ENCODE measurements around the gene ALDH7A1. TPM values are rescaled to one million over a fixed set of nuclear protein-coding genes. Genes with fewer than 3 reads are reported as not detected.

Gene ALDH7A1
- total RNA-seq, 1 experiment from 2014 or later, result 148 TPM

GRCh38 chr5:126579716-126580115 is 15.3 kb downstream of the ALDH7A1 start:
- Histone ChIP-seq H4K5ac (ENCODE audit: insufficient read length, low read depth, low read length) (no peak overlapping the region), H3K27ac (ENCODE audit: insufficient read length, low read depth, low read length) (no peak overlapping the region), H3T11ph (ENCODE audit: low read length) (no peak overlapping the region), H2BK12ac (ENCODE audit: insufficient read length, low read depth, low read length) (no peak overlapping the region), H3K56ac (ENCODE audit: insufficient read length, low read depth, low read length) (no peak overlapping the region), H2AFZ (ENCODE audit: low read length) (no peak overlapping the region), H4K8ac (replicated peaks; ENCODE audit: insufficient read length, low read depth, low read length) (no peak overlapping the region), H2BK15ac (ENCODE audit: low read depth, low read length) (no peak overlapping the region), H4K91ac (ENCODE audit: insufficient read length, low read depth, low read length) (no peak overlapping the region), H3K4me2 (ENCODE audit: insufficient read depth, insufficient read length, low read length) (no peak overlapping the region), H3K79me2 (ENCODE audit: insufficient read depth, low read length) (no peaks in the 10 kb centered on the region), H3K79me1 (ENCODE audit: insufficient read depth, low read depth, low read length, poor library complexity, severe bottlenecking) (no peaks in the 10 kb centered on the region), H3K23me2 (ENCODE audit: insufficient read length, low read depth, low read length, poor library complexity, severe bottlenecking) (no peaks in the 10 kb centered on the region), H3K18ac (ENCODE audit: insufficient read length, low read depth, low read length) (no peak overlapping the region), H2AK5ac (ENCODE audit: insufficient read length, low read length) (no peak overlapping the region), H4K20me1 (ENCODE audit: control insufficient read depth, insufficient read depth, insufficient read length) (no peaks in the 10 kb centered on the region), H3K27me3 (ENCODE audit: insufficient read depth, low read length) (no peaks in the 10 kb centered on the region), H3K23ac (ENCODE audit: insufficient read length, low read depth, low read length) (no peak overlapping the region), H2BK5ac (ENCODE audit: insufficient read length, low read length) (no peak overlapping the region), H3K4me1 (ENCODE audit: insufficient read depth, low read length) (no peaks in the 10 kb centered on the region), H3K14ac (ENCODE audit: insufficient read depth, low read length) (no peak overlapping the region), H2BK120ac (ENCODE audit: low read depth, low read length, poor library complexity, severe bottlenecking) (no peak overlapping the region), H3K9ac (ENCODE audit: extremely low read depth, insufficient read length, low read length) (no peak overlapping the region), H2BK20ac (ENCODE audit: low read depth, low read length, poor library complexity, severe bottlenecking) (no peak overlapping the region), H3K9me3 (ENCODE audit: control insufficient read depth, low read depth, low read length) (no peaks in the 10 kb centered on the region), H3K4ac (ENCODE audit: low read depth, low read length) (no peak overlapping the region)
- no peak for DNase-seq
- Mint-ChIP-seq H3K4me1 (no peaks in the 10 kb centered on the region), H3K9me3 (no peaks in the 10 kb centered on the region), H3K27ac (no peak overlapping the region), H3K4me3 (no peak overlapping the region), H3K36me3 (ENCODE audit: insufficient read depth in 1 of 3, low read depth in 3 of 3) (peaks cover 58 to 90% (median 85%) of the 10 kb centered on the region in 3 experiments; a peak in 6 of 7 replicates), H3K27me3 (ENCODE audit: low read depth) (no peaks in the 10 kb centered on the region)
- WGBS (ENCODE audit: extremely low coverage, insufficient read length, low lambda C conversion rate), result no CpG with 5 or more reads among the region's 2 CpGs
- TF ChIP-seq CTCF (conservative IDR thresholded peaks at IDR 0.05), result no peak
